GM18858 (cell line): Measurements from ENCODE around the gene PPP2R3B.
"Not testable (repeated sequence)": the region's sequence is repeated elsewhere in the genome, so short reads cannot be mapped to it uniquely, and the experiment has no call there.

ENCODE experiments used
- ATAC-seq: cut with Tn5 transposase; IDR thresholded peaks from one replicate; pipeline ENCODE4 v1.9.1; 2021; ENCODE audit not compliant: unreplicated experiment

Gene PPP2R3B

GRCh38 chrX:338836-339400 is 47.8 kb downstream of the PPP2R3B start:
- no peak for ATAC-seq

GRCh38 chrX:338281-338835 is 48.3 kb downstream of the PPP2R3B start:
- no peak for ATAC-seq

- no peak for ATAC-seq
These were observed 49.3 kb downstream of the PPP2R3B start for GRCh38 chrX:337331-337831.

GRCh38 chrX:336227-336626 is 50.5 kb downstream of the PPP2R3B start:
- ATAC-seq, result no peak

- ATAC-seq, result no peak
These were observed 51.0 kb downstream of the PPP2R3B start for GRCh38 chrX:335758-336155.

GRCh38 chrX:334971-335757 is 51.5 kb downstream of the PPP2R3B start:
- no peak for ATAC-seq

- ATAC-seq, result no peak
These were observed 52.3 kb downstream of the PPP2R3B start for GRCh38 chrX:334331-334891.

GRCh38 chrX:333611-334311 is 52.9 kb downstream of the PPP2R3B start:
- ATAC-seq, result no peak

GRCh38 chrX:332916-333610 is 53.6 kb downstream of the PPP2R3B start:
- ATAC-seq, result no peak

GRCh38 chrX:332496-332860 is 54.2 kb downstream of the PPP2R3B start:
- ATAC-seq, result no peak

- no peak for ATAC-seq
These were observed 54.7 kb downstream of the PPP2R3B start for GRCh38 chrX:331825-332495.

- ATAC-seq, result no peak
These were observed 55.4 kb downstream of the PPP2R3B start for GRCh38 chrX:331151-331824.

- no peak for ATAC-seq
These were observed 56.0 kb downstream of the PPP2R3B start for GRCh38 chrX:330726-331150.

GRCh38 chrX:330141-330725 is 56.5 kb downstream of the PPP2R3B start:
- not testable (repeated sequence) for ATAC-seq

GRCh38 chrX:329291-329910 is 57.3 kb downstream of the PPP2R3B start:
- ATAC-seq, result no peak

GRCh38 chrX:327660-328126 is 59.0 kb downstream of the PPP2R3B start:
- ATAC-seq, result no peak

- ATAC-seq, result not testable (repeated sequence)
These were observed 62.0 kb downstream of the PPP2R3B start for GRCh38 chrX:324664-325063.

- ATAC-seq, result no peak
These were observed 62.7 kb downstream of the PPP2R3B start for GRCh38 chrX:323721-324628.
